GM23338 (cell line): ENCODE data around the gene CDH23. TPM values are rescaled to one million over a fixed set of nuclear protein-coding genes. Genes with fewer than 3 reads are reported as not detected.

Experiments
- ATAC-seq: fragments of 200-7000 bp; cut with Tn5 transposase; 3 replicates; pipeline ENCODE4 v1.9.1; 2020
- DNase-seq: peaks from one replicate; pipeline ENCODE4 v3.0.0-alpha.2; 2015; ENCODE audit warnings: low spot score
- H2AFZ ChIP-seq: fragments of 200-600 bp; sonication (generic); 2 replicates; pipeline ENCODE4 v1.8.0; 2016; ENCODE audit warnings: antibody characterized with exemption, mild to moderate bottlenecking, moderate library complexity
- H3F3A ChIP-seq: fragments of 200-600 bp; sonication (generic); replicated peaks from 2 replicates; pipeline ENCODE4 v1.8.0; 2017; ENCODE audit warnings: antibody characterized with exemption, mixed run types, low read depth
- H3K27ac ChIP-seq: fragments of 200-600 bp; sonication (generic); 2 replicates; pipeline ENCODE4 v1.6.1; 2016; ENCODE audit warnings: low read depth
- H3K27me3 ChIP-seq: fragments of 200-600 bp; sonication (generic); 2 replicates; pipeline ENCODE4 v1.8.0; 2016; ENCODE audit warnings: mild to moderate bottlenecking, mixed run types, moderate library complexity; ENCODE audit not compliant: insufficient read depth
- H3K36me3 ChIP-seq: fragments of 200-600 bp; sonication (generic); 2 replicates; pipeline ENCODE4 v1.8.0; 2016; ENCODE audit warnings: mild to moderate bottlenecking; ENCODE audit not compliant: insufficient read depth
- H3K4me1 ChIP-seq: fragments of 200-600 bp; sonication (generic); 2 replicates; pipeline ENCODE4 v1.8.0; 2016; ENCODE audit warnings: mild to moderate bottlenecking, moderate library complexity; ENCODE audit not compliant: insufficient read depth
- H3K4me2 ChIP-seq: fragments of 200-600 bp; sonication (generic); 2 replicates; pipeline ENCODE4 v1.7.1; 2017; ENCODE audit warnings: mixed run types
- H3K4me3 ChIP-seq: fragments of 200-600 bp; sonication (generic); 2 replicates; pipeline ENCODE4 v1.6.1; 2016; ENCODE audit warnings: mixed run types
- H3K79me2 ChIP-seq: fragments of 200-600 bp; sonication (generic); replicated peaks from 2 replicates; pipeline ENCODE4 v1.8.0; 2017; ENCODE audit warnings: mild to moderate bottlenecking; ENCODE audit not compliant: insufficient read depth
- H3K9me2 ChIP-seq: fragments of 200-600 bp; sonication (generic); 2 replicates; pipeline ENCODE4 v1.8.0; 2017; ENCODE audit not compliant: insufficient read depth
- H4K20me1 ChIP-seq: fragments of 200-600 bp; sonication (generic); replicated peaks from 2 replicates; pipeline ENCODE4 v1.8.0; 2017; ENCODE audit warnings: mild to moderate bottlenecking; ENCODE audit not compliant: insufficient read depth
- H3K27ac Mint-ChIP-seq: 2 replicates; pipeline ENCODE4 v1.8.0; 2020; ENCODE audit warnings: inconsistent platforms, mild to moderate bottlenecking, moderate library complexity, mixed read lengths
- H3K27me3 Mint-ChIP-seq: 3 replicates; pipeline ENCODE4 v1.8.0; 2022; ENCODE audit warnings: low read depth, mild to moderate bottlenecking, moderate library complexity, mixed read lengths, inconsistent platforms; ENCODE audit not compliant: insufficient read depth, poor library complexity
- H3K36me3 Mint-ChIP-seq: 3 replicates; pipeline ENCODE4 v1.8.0; 2021; ENCODE audit warnings: low read depth, mild to moderate bottlenecking, inconsistent platforms, moderate library complexity, mixed read lengths
- H3K4me1 Mint-ChIP-seq: 3 replicates; pipeline ENCODE4 v1.8.0; 2020; ENCODE audit warnings: mild to moderate bottlenecking, inconsistent platforms, mixed read lengths
- H3K4me3 Mint-ChIP-seq: 3 replicates; pipeline ENCODE4 v1.8.0; 2021; ENCODE audit warnings: moderate library complexity, mild to moderate bottlenecking, inconsistent platforms, mixed read lengths
- H3K9me3 Mint-ChIP-seq: 3 replicates; pipeline ENCODE4 v1.8.0; 2020; ENCODE audit warnings: moderate library complexity, mild to moderate bottlenecking, inconsistent platforms, mixed read lengths
- CREB1 ChIP-seq: fragments of 250-450 bp; sonication (Bioruptor Pico); IDR thresholded peaks from 2 replicates; pipeline ENCODE4 v1.5.0; 2020; ENCODE audit warnings: low read depth, mild to moderate bottlenecking, moderate library complexity
- CTCF ChIP-seq, 2 experiments: fragments of 200-600 bp in 1 of 2; sonication (generic) in 1 of 2; conservative IDR thresholded peaks; 2 replicates each; pipeline versions ENCODE4 v1.5.1 to v1.6.1; 2016 to 2017; ENCODE audit warnings: antibody characterized with exemption in 2 of 2, low read depth in 2 of 2, mild to moderate bottlenecking in 2 of 2, moderate library complexity in 1 of 2
- ETS1 ChIP-seq: IDR thresholded peaks from 2 replicates; pipeline ENCODE4 v1.6.1; 2016; ENCODE audit warnings: antibody characterized with exemption
- EZH2 ChIP-seq: fragments of 200-600 bp; sonication (generic); IDR thresholded peaks from one replicate; pipeline ENCODE4 v1.8.0; 2017; ENCODE audit warnings: antibody characterized with exemption, mild to moderate bottlenecking, low read depth; ENCODE audit not compliant: unreplicated experiment
- EZH2phosphoT487 ChIP-seq: fragments of 200-600 bp; sonication (generic); IDR thresholded peaks from one replicate; pipeline ENCODE4 v1.8.1; 2018; ENCODE audit warnings: antibody characterized with exemption; ENCODE audit not compliant: unreplicated experiment
- JUNB ChIP-seq: IDR thresholded peaks from one replicate; pipeline ENCODE4 v1.6.1; 2016; ENCODE audit warnings: antibody characterized with exemption; ENCODE audit not compliant: unreplicated experiment
- NANOG ChIP-seq: IDR thresholded peaks from 2 replicates; pipeline ENCODE4 v1.6.1; 2016; ENCODE audit warnings: antibody characterized with exemption, borderline replicate concordance
- POLR2AphosphoS5 ChIP-seq: IDR thresholded peaks from 2 replicates; pipeline ENCODE4 v1.6.1; 2016; ENCODE audit warnings: antibody characterized with exemption, low read depth
- REST ChIP-seq: IDR thresholded peaks from one replicate; pipeline ENCODE4 v1.6.1; 2018; ENCODE audit warnings: antibody characterized with exemption; ENCODE audit not compliant: unreplicated experiment
- STAT1 ChIP-seq: IDR thresholded peaks from one replicate; pipeline ENCODE4 v1.6.1; 2016; ENCODE audit warnings: antibody characterized with exemption; ENCODE audit not compliant: unreplicated experiment
- ZNF114 ChIP-seq: fragments of 250-450 bp; sonication (Bioruptor Pico); IDR thresholded peaks from 2 replicates; pipeline ENCODE4 v1.5.0; 2020; ENCODE audit warnings: mild to moderate bottlenecking, moderate library complexity
- ZNF331 ChIP-seq: fragments of 250-450 bp; sonication (Bioruptor Pico); IDR thresholded peaks from 2 replicates; pipeline ENCODE4 v1.5.0; 2020; ENCODE audit warnings: low read depth, mild to moderate bottlenecking, moderate library complexity
- polyA plus RNA-seq: library from polyadenylated mRNA; unstranded; fragments of >200 nt; fragmentation: Nextera tagmentation; extraction: Ambion mirVana; gene quantifications from 2 replicates; pipeline ENCODE4 v1.2.1, GENCODE V29; 2016
- total RNA-seq: library from RNA; depleted of rRNA; stranded (reverse); fragments of >200 nt; shearing (Covaris generic); gene quantifications from 2 replicates; pipeline ENCODE4 v1.2.3, GENCODE V29; 2014

Gene CDH23
- total and polyA plus RNA-seq, 2 experiments from 2014 or later, result 0.95 to 4.3 TPM

GRCh38 chr10:71467161-71467560 lies 70.4 kb downstream of the CDH23 start:
- H3K27me3 ChIP-seq, result no peaks in the 10 kb centered on the region
- H3K36me3 ChIP-seq, result no peaks in the 10 kb centered on the region
- H2AFZ ChIP-seq, result no peak overlapping the region
- Mint-ChIP-seq H3K9me3 (no peaks in the 10 kb centered on the region), H3K27ac (no peak overlapping the region), H3K27me3 (peaks cover 3% of the 10 kb centered on the region), H3K4me3 (no peak overlapping the region), H3K36me3 (no peaks in the 10 kb centered on the region), H3K4me1 (peaks cover 5% of the 10 kb centered on the region)
- no peak overlapping the region for H3K27ac ChIP-seq
- DNase-seq, result no peak
- no peaks in the 10 kb centered on the region for H3F3A ChIP-seq
- H3K4me1 ChIP-seq, result no peaks in the 10 kb centered on the region
- H3K4me2 ChIP-seq, result no peak overlapping the region
- no peak for ATAC-seq
- no peak overlapping the region for H3K4me3 ChIP-seq
- no peaks in the 10 kb centered on the region for H3K79me2 ChIP-seq
- no peaks in the 10 kb centered on the region for H3K9me2 ChIP-seq
- H4K20me1 ChIP-seq, result no peaks in the 10 kb centered on the region; the same call in 1 of the 2 replicates
- no peak for TF ChIP-seq REST
- TF ChIP-seq STAT1, result no peak
- TF ChIP-seq POLR2AphosphoS5, result no peak
- no peak for TF ChIP-seq CREB1 (CRISPR knock-in tag)
- no peak for TF ChIP-seq NANOG
- no peak for TF ChIP-seq EZH2phosphoT487
- no peak for TF ChIP-seq ZNF331
- no peak for TF ChIP-seq ZNF114 (CRISPR knock-in tag)

- no peak overlapping the region for H2AFZ ChIP-seq
- ATAC-seq, result no peak
- H3K4me1 ChIP-seq, result no peaks in the 10 kb centered on the region
- H3K27ac ChIP-seq, result no peak overlapping the region
- no peaks in the 10 kb centered on the region; the same call in 1 of the 2 replicates for H4K20me1 ChIP-seq
- H3K4me3 ChIP-seq, result no peak overlapping the region
- Mint-ChIP-seq H3K9me3 (no peaks in the 10 kb centered on the region), H3K27ac (no peak overlapping the region), H3K4me1 (peaks cover 7% of the 10 kb centered on the region), H3K36me3 (no peaks in the 10 kb centered on the region), H3K4me3 (no peak overlapping the region), H3K27me3 (peaks cover 1% of the 10 kb centered on the region)
- DNase-seq, result no peak
- no peaks in the 10 kb centered on the region for H3K9me2 ChIP-seq
- no peaks in the 10 kb centered on the region for H3K36me3 ChIP-seq
- H3K4me2 ChIP-seq, result no peak overlapping the region
- no peaks in the 10 kb centered on the region for H3K79me2 ChIP-seq
- no peaks in the 10 kb centered on the region for H3K27me3 ChIP-seq
- H3F3A ChIP-seq, result no peaks in the 10 kb centered on the region
- TF ChIP-seq ZNF114 (CRISPR knock-in tag), result no peak
- TF ChIP-seq JUNB, result no peak
- TF ChIP-seq ETS1, result no peak
- TF ChIP-seq REST, result no peak
- no peak for TF ChIP-seq NANOG
- TF ChIP-seq STAT1, result no peak
- no peak for TF ChIP-seq CTCF (conservative IDR thresholded peaks at IDR 0.05; ENCODE audit: low read depth in 2 of 2)
- TF ChIP-seq ZNF331, result no peak
- no peak for TF ChIP-seq CREB1 (CRISPR knock-in tag)
- no peak for TF ChIP-seq EZH2
Observed at GRCh38 chr10:71467569-71468362, 71.0 kb downstream of the CDH23 start.
